ENCODE results near the gene MLLT6.

The MLLT6 gene

DNA sequence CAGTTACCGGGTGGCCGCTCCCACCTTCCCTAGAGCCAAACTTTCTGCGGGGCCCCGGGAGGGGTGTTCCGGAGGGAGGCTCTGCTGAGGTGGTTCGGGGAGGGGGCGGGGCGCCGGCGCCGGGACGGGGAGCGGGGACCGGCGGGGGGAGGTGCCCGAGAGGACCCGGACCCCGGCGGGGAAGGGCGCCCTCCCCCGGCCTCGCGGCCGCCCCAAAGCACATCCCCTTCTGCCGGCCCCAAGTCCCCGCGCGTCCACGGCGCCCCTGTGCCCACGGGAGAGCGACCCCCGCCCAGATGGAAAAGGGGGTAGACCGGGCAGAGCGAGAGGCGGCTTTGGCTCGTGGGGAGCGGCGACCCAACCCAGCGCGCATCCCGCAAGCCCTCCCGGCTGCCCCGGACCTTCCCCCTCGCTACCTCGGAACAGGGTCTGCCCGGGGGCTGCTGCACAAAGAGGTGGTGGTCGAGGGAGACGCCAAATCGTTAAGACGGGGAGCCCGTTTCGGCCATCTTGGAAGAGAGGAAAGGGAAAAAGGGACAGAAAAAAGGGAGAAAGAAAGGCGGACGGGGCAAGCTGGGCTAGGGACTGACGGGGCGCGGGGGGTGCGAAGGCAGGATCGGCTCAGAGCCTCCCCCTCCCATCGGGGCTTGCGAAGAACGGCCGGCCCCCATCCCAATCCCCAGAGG is 42.5 kb downstream of the MLLT6 start:
- no peak for DNase-seq (ENCODE audit: low read depth)
- TF ChIP-seq, protein P1, sequence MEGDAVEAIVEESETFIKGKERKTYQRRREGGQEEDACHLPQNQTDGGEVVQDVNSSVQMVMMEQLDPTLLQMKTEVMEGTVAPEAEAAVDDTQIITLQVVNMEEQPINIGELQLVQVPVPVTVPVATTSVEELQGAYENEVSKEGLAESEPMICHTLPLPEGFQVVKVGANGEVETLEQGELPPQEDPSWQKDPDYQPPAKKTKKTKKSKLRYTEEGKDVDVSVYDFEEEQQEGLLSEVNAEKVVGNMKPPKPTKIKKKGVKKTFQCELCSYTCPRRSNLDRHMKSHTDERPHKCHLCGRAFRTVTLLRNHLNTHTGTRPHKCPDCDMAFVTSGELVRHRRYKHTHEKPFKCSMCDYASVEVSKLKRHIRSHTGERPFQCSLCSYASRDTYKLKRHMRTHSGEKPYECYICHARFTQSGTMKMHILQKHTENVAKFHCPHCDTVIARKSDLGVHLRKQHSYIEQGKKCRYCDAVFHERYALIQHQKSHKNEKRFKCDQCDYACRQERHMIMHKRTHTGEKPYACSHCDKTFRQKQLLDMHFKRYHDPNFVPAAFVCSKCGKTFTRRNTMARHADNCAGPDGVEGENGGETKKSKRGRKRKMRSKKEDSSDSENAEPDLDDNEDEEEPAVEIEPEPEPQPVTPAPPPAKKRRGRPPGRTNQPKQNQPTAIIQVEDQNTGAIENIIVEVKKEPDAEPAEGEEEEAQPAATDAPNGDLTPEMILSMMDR (conservative IDR thresholded peaks at IDR 0.05; ENCODE audit: control insufficient read depth, insufficient read depth, low read depth, low read length) = no peak
- peak overlapping the region; percentile 84 for H3K4me3 ChIP-seq (ENCODE audit: control insufficient read depth, low read depth, low read length)

GRCh38 chr17:38748149-38748891 is 43.2 kb downstream of the MLLT6 start, which contains the start of gene PCGF2:
TSS of gene PCGF2 (minus strand) at chr17:38748336. CDS start at chr17:38740402, 7,934 bp downstream.
- TF ChIP-seq, protein P1 (conservative IDR thresholded peaks at IDR 0.05; ENCODE audit: control insufficient read depth, insufficient read depth, low read depth, low read length) = no peak
- DNase-seq (ENCODE audit: low read depth) = peak; percentile 84

DNA sequence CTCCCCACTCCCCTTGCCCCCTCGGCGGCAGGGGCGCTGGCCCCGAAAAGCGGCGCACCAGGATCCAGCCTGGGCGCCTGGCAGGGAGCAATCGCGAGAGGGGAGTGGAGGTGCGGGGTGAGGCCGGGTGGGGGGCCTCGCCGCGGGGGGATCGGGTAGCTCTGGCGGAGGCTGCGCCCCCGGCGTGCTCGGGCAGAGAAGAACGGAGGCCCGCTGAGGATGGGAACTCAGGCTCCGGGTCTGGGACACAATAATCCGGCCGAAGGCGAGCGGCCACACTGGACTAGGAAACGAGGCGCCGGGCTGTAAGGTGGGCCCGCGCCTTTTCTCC is 43.8 kb downstream of the MLLT6 start:
- no peak for DNase-seq (ENCODE audit: low read depth)
- TF ChIP-seq, protein P1 (conservative IDR thresholded peaks at IDR 0.05; ENCODE audit: control insufficient read depth, insufficient read depth, low read depth, low read length) = no peak
- peak overlapping the region; percentile 84 for H3K4me3 ChIP-seq (ENCODE audit: control insufficient read depth, low read depth, low read length)

More at GRCh38 chr17:38748149-38748891, 43.2 kb downstream of the MLLT6 start, which contains the start of gene PCGF2:
- H3K4me3 ChIP-seq (ENCODE audit: control insufficient read depth, low read depth, low read length) = peak within 1 kb of the TSS; percentile 84

- peak; percentile 60 for DNase-seq (ENCODE audit: low read depth)
- TF ChIP-seq, protein P1 (conservative IDR thresholded peaks at IDR 0.05; ENCODE audit: control insufficient read depth, insufficient read depth, low read depth, low read length) = no peak
- H3K4me3 ChIP-seq (ENCODE audit: control insufficient read depth, low read depth, low read length) = peak overlapping the region; percentile 84
These were observed 44.4 kb downstream of the MLLT6 start for GRCh38 chr17:38749223-38750043.

DNA sequence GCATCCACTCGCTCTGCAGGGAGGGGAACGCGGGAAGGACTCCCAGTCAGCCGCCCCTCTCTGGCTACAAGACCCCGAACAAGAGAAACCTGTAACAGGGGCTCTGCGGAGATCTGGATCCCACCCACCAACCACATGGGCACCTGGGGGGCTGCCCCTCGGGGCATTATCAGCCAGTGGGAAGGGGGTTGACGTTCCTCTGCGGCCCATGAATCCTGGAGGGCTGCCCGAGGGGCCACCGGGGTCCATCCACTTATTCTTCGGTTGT is 44.9 kb downstream of the MLLT6 start:
- H3K4me3 ChIP-seq (ENCODE audit: control insufficient read depth, low read depth, low read length) = peak overlapping the region; percentile 84
- TF ChIP-seq, protein P1 (conservative IDR thresholded peaks at IDR 0.05; ENCODE audit: control insufficient read depth, insufficient read depth, low read depth, low read length) = no peak
- no peak for DNase-seq (ENCODE audit: low read depth)

- H3K4me3 ChIP-seq (ENCODE audit: control insufficient read depth, low read depth, low read length) = peak overlapping the region; percentile 84
- TF ChIP-seq, protein P1 (conservative IDR thresholded peaks at IDR 0.05; ENCODE audit: control insufficient read depth, insufficient read depth, low read depth, low read length) = no peak
- DNase-seq (ENCODE audit: low read depth) = no peak
These were observed 45.4 kb downstream of the MLLT6 start for GRCh38 chr17:38750312-38751121.

Data from fibroblast of mammary gland (primary cell).